Measurements from ENCODE around the gene PSMD3.
A peak's percentile ranks its signal among the peaks of the same experiment; 100 is the strongest.

The PSMD3 gene

DNA sequence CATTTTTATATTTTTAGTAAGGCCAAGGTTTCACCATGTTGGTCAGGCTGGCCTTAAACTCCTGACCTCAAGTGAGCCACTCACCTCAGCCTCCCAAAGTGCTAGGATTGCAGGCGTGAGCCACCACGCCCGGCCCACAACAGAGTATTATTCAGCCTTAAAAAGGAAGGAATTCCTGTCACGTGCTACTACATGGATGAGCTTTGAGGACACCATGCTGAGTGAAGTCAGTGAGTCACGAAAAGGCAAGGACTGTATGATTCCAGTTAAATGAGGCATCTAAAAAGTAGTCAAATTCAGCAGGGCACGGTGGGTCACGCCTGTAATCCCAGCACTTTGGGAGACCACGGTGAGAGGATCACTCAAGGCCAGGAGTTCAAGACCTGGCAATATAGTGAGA is 44.3 kb downstream of the PSMD3 start:
- DNase-seq, result no peak

DNA sequence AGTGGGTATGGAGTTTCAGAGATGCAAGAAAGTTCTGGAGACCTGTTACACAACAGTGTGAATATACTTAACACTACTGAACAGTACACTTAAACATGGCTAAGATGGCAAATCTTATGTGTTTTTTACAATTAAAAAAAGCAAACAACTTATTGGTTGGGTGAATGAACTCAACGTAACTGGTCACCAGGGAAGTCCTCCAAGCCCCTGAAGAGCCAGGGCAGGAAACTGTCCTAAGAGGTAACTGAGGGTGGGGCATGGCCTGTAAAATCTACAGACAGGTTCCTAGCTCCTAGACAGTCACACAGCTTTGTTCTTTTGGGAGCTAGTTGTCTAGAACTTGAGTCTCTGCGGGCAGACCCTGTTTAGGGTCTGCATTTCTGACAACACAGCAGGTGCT is 45.0 kb downstream of the PSMD3 start:
- DNase-seq, result no peak

DNA sequence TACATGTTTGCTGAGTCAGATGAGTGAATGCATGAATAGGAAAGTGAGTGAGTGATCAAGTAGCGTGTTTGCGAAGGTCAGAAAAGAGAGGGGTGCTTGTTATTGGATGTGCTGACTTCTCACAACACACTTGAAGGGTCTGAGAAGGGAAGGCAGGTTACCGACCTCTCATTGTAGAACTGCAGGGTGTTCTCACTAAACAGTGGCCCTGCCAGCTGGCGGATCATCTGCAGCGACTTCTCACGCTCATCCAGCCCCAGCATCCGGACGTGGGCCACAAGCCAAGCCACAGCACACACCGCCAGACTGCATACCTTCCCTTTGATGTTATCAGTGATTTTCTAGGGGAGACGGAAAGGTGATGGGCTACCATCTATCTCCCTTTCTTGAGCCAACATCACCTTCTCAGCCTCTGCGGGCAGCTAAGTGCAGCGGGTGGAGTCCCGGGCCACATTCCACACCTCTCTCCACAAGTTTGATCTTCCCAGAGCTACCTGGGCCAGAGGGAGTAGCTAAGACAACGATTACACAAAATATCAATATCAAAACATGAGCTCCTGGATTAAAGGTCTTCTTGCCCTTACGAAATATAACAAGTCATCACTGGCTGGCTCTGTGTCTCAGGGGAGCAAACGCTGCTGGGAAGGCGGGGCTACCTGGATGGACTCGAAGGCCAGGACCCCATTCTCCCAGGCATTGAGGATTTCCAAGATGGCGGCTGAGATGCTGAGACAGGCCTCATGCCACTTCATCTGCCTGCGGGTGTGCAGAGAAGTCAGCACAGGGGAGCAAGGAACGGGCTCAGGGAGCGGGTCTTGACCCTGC is 45.6 kb downstream of the PSMD3 start:
- no peak for DNase-seq

DNA sequence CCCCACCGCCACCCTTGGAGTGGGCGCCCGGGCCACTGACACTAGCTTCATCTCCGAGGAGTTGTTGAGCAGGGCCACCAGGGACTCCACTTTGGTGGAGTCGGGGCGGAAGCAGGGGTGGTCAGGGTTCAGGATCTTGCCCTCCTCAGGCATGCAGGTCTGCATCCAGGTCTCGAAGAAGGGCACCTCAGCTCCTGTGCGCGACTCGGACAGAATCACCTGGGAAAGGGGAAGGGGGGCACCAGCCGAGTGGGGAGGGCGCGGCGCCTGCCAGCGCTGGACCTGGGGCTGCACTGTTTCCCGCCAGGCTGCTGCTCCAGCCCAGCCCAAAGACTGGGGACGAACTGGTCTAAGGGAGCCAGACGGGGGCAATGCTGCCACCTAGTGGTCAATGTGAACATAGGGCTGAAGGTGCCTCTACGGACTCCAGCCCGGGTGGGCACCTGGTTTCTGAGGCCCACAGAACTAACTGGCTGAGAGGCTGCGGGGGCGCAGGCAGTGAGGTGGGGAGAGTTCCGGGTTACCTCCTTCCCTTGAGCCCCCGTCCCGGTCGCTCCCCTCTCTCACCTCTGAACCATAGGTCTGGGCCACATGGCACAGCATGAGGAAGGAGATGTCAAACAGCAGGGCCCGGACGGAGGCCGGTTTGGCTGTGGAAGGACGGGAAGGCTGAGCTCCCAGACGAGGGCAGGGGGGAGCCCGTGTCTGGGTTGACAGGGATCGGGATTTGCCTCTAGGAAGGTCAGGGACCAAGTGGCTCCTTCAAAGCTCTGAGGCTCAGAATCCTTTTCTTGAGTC is 46.4 kb downstream of the PSMD3 start:
- peak; percentile 73 for DNase-seq

DNA sequence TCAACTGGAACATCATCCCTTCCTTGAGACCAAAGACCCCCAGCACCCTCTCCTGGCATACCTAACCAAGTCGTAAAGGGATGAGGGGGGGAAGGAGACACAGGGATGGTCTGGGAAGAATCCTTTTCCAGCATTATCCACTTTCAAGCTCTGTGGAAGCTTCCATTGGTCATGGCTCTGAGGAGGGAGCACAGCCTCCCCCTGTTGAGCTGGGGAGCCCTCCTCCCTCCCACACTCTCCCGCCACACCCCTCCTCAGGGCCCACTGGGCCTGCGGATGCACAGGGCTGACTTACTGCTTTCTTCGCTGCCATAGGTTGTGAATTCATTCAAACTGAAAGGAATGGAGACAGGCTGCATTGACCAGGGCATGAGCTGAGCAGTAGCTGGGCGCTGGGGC is 47.0 kb downstream of the PSMD3 start:
- DNase-seq, result no peak

DNA sequence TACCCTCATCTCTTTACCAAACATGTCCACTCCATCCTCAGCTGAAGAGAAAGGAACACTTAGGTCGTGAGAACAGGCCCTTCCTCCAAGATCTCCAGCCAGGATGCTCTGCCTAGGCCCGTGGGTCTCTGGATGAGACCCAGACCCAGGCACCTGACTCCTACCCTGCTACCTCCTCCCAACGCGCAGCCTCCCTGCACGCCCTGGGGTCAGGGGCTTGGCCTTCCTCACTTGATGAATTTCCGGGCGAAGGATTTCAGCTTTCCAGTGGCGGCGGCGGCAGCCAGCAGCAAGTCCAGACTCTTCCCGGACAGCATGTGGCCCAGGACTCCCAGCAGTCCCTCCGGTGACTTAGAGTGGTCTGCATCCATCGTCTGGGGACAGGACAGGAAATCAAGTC is 48.0 kb downstream of the PSMD3 start:
- DNase-seq, result no peak

DNA sequence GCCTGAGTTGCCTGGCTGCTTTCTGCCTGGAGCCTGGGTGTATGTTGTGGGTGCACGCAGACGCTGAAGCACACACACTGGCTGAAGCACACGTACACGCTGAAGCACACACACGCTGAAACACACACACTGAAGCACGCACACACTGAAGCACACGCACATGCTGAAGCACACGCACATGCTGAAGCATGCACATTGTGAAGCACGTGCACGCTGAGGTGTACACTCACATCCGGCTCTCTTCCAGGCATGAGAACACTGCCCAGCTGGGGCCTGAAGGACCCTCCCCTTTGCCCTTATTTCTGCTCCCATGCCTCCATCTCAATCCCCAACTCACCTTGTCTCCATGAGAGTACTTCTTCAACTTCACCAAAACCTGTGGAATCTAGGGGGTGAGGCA is 51.1 kb downstream of the PSMD3 start:
- DNase-seq, result no peak

DNA sequence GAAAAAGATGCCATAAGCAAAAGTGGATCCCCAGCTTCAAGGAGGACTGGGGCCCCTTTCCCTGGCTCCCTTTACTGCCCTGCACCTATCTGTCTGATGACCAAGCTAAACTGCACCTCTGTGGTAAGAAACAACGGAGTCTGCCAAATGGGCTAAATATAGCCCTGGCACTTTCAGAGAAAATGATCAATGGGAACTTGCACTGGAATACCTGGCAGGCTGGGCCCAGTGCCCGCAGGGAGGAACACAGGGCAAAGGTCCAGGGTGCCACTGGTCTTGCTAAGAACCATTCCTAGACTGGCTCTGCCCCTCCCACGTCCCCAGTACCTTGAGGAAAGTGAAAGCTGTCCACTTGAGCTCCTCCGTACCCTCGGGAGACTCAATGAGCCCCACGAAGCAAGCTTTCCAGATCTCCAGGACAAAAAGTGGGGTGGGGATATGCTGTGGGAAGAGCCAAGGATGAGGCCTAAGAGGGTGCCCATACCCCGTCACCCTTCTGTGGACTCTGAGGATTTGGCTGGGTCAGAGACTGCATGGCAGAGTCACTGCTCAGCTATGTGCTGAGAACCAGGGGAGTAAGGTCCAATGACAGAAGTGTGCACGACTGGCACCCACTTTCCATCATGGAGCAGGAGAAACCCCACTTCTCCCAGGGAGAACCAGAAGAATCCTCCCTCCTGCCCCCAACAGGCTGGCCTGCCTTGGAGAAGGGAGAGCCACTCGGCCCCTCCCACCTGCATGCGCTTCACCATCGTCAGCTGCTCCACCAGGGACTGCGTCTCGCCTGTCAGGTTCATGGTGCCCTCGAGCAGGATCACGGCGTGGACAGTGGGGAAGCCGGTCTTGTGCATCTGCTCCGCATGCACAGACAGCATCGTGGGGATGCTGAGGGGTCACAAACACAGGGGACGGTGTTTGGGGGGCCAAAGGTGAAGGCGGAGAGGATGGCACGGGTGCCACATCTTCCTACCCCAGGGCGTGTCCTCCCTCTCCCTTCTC is 52.0 kb downstream of the PSMD3 start:
- DNase-seq, result no peak

DNA sequence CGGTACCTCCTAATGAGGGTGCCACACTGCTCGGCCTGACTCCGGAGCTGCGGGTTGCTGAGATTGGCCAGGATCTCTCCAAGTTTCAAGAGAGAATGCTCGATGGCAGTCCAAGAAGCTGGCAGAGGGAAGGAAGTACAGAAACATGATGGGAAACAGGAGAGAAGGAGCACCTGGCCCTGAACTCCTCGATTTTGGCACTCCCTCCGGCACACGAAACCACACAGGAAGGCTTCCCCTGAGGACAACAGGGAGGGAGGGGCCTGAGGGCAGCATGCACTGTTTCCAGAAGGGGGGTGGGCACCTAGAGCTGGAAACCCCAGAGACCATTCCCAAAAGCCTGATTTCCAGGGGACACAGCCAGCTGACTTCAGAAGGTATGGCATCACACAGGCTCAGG is 52.7 kb downstream of the PSMD3 start:
- no peak for DNase-seq

DNA sequence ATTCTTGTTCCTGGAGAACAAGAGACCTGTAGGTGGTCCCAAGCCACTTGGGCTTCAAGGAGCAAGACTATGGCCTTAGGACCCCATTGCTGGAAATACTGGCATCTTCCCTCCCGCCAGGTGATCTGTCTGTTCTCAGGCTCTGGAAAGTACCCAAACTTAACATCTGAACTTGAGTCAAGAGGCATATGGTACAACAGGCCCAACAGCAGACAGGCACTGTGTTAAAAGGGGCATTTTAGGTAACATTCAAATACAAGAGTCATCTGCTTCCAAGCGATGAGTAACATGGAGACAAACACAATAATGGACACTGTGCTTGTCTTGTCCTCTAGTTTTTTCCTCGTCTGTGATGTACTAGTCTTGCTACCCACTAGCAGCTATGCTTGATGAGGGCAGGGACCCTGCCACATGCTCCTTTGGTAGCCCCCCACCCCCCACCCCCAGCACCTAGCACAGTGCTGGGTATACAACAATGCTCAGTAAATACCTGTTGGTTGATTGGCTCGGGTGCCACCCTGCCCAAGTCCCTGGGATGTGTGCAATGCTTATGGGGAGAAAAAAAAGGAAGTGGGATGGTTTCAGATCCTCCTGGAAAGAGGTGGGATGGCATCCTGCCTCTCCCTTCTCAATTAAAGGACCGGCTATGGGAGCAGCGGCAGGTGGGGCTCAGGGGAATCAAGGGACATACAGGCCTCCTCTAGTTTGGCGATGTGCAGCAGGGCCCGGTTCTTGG is 54.0 kb downstream of the PSMD3 start:
- no peak for DNase-seq

DNA sequence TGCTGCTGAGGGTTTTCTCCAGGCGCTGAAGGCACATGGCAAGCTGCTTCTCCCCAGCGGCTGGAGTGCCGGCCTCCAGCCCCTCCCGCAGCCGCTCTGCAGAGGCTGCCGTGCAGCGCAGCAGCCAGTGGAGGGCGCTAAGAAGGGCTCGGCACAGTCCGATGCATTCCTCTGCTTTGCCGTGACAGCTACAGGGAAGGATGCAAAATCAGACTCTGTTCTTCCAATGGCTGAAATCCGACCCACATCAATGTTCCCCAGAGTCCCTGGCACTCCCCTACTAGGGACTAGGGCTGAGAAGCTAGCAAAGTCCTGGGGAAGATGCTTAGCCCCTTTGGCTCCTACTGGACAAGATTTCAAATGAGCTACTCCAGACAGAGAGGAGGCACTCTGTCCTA is 54.6 kb downstream of the PSMD3 start:
- DNase-seq, result peak; percentile 48

DNA sequence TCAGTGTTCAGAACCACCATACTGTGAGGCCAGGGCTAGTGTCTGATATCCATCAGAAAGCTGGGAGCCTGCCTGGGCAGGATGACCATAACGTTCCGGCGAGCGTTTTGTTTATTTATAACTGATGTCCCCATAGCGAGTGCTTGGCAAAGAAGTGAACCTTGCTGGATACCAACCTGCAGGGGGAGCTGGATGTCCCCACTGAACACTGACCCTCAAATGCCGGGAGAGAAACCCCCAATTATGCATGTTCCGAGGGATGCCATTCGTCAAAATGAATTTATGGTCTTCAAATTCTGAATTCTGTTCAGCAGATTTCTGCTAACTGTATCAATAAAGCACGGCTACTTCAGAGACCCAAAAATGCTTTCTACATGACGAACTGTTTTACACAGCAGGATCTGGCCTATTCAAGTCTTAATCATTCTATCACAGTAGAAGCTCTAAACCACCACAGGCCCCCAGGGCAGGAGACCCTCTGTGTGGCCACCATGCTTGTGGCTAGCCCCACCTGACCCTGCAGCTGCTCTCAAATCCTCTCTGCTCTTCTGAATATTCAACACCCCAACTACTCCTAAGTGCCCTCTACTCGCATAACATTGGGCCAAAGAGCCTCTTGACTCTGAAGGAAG is 58.4 kb downstream of the PSMD3 start:
- peak; percentile 51 for DNase-seq

DNA sequence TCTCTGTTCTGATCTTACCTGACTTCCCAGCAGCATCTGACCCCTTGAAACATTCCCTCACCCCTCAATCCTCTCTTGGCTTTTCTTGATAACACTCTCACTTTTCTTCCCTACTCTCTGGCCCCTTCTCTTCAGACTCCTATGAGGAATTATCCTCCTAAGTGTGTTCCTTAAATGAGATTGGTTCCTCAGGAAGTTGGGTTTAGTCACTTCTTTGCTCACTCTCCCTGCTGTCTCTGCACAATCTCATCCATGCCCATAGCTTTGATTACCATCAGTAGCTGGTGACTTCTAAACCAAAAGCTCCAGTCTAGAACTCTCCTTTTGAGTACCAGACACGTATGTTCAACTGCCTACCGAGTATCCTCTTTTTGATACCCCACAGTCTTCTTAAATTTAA is 60.6 kb downstream of the PSMD3 start:
- DNase-seq, result no peak
